Measurements from ENCODE around the gene FRMD1.

FRMD1 gene

GRCh38 chr6:168111911-168112310, 32.9 kb upstream of the FRMD1 start:
- no peak for DNase-seq (ENCODE audit: low read depth, low spot score)

- no peak for DNase-seq (ENCODE audit: low read depth, low spot score)
These were observed 31.4 kb upstream of the FRMD1 start for GRCh38 chr6:168110437-168110836.

- DNase-seq (ENCODE audit: low read depth, low spot score): no peak
These were observed 30.2 kb upstream of the FRMD1 start for GRCh38 chr6:168109171-168109570.

- no peak for DNase-seq (ENCODE audit: low read depth, low spot score)
These were observed 28.4 kb upstream of the FRMD1 start for GRCh38 chr6:168107191-168107983.

- no peak for DNase-seq (ENCODE audit: low read depth, low spot score)
These were observed 27.6 kb upstream of the FRMD1 start for GRCh38 chr6:168106633-168107005.

- no peak for DNase-seq (ENCODE audit: low read depth, low spot score)
These were observed 27.0 kb upstream of the FRMD1 start for GRCh38 chr6:168105813-168106632.

GRCh38 chr6:168104636-168105035, 25.6 kb upstream of the FRMD1 start:
- no peak for DNase-seq (ENCODE audit: low read depth, low spot score)

- DNase-seq (ENCODE audit: low read depth, low spot score): no peak
These were observed 24.2 kb upstream of the FRMD1 start for GRCh38 chr6:168103050-168103830.

GRCh38 chr6:168102315-168102985, 23.4 kb upstream of the FRMD1 start:
- DNase-seq (ENCODE audit: low read depth, low spot score): no peak

- no peak for DNase-seq (ENCODE audit: low read depth, low spot score)
These were observed 22.7 kb upstream of the FRMD1 start for GRCh38 chr6:168101590-168102314.

- no peak for DNase-seq (ENCODE audit: low read depth, low spot score)
These were observed 22.0 kb upstream of the FRMD1 start for GRCh38 chr6:168100803-168101589.

GRCh38 chr6:168100011-168100802, 21.2 kb upstream of the FRMD1 start:
- no peak for DNase-seq (ENCODE audit: low read depth, low spot score)

- DNase-seq (ENCODE audit: low read depth, low spot score): peak; percentile 64
These were observed 20.4 kb upstream of the FRMD1 start for GRCh38 chr6:168099201-168100010.

GRCh38 chr6:168098431-168098861, 19.4 kb upstream of the FRMD1 start:
- DNase-seq (ENCODE audit: low read depth, low spot score): no peak

GRCh38 chr6:168097621-168098430, 18.8 kb upstream of the FRMD1 start:
- DNase-seq (ENCODE audit: low read depth, low spot score): no peak

GRCh38 chr6:168097221-168097620, 18.2 kb upstream of the FRMD1 start:
- no peak for DNase-seq (ENCODE audit: low read depth, low spot score)

GRCh38 chr6:168096271-168096764, 17.3 kb upstream of the FRMD1 start:
- no peak for DNase-seq (ENCODE audit: low read depth, low spot score)

Measured in ELF-1 (cell line).